Trophoblast cell (in vitro differentiated cells and primary cell): ENCODE data around the gene ACCSL.

ENCODE experiments used
- DNase-seq, 2 donors: peaks; one replicate each; pipeline ENCODE4 v3.0.0-alpha.2; 2016
- H2AFZ ChIP-seq: 2 replicates; pipeline ENCODE4 v1.6.1; 2013; ENCODE audit warnings: low read length, moderate library complexity, mild to moderate bottlenecking; ENCODE audit not compliant: insufficient read depth, poor library complexity
- H2AK5ac ChIP-seq: 2 replicates; pipeline ENCODE4 v1.6.1; 2013; ENCODE audit warnings: mild to moderate bottlenecking, low read length
- H2BK120ac ChIP-seq: 2 replicates; pipeline ENCODE4 v1.6.1; 2013; ENCODE audit warnings: low read length, mild to moderate bottlenecking, moderate library complexity; ENCODE audit not compliant: insufficient read depth, poor library complexity
- H2BK12ac ChIP-seq: 2 replicates; pipeline ENCODE4 v1.6.1; 2013; ENCODE audit warnings: mild to moderate bottlenecking, low read length, moderate library complexity
- H2BK5ac ChIP-seq: 2 replicates; pipeline ENCODE4 v1.6.1; 2013; ENCODE audit warnings: low read length, low read depth, moderate library complexity, mild to moderate bottlenecking; ENCODE audit not compliant: poor library complexity
- H3K14ac ChIP-seq: 2 replicates; pipeline ENCODE4 v1.6.1; 2013; ENCODE audit warnings: mild to moderate bottlenecking, low read length
- H3K18ac ChIP-seq: 2 replicates; pipeline ENCODE4 v1.6.1; 2013; ENCODE audit warnings: mild to moderate bottlenecking, low read length
- H3K23ac ChIP-seq: 2 replicates; pipeline ENCODE4 v1.6.1; 2013; ENCODE audit warnings: low read length
- H3K27ac ChIP-seq: 2 replicates; pipeline ENCODE4 v1.5.1; 2013; ENCODE audit warnings: low read depth, mild to moderate bottlenecking, inconsistent platforms, low read length, moderate library complexity
- H3K27me3 ChIP-seq: 2 replicates; pipeline ENCODE4 v1.6.1; 2013; ENCODE audit warnings: inconsistent platforms, mild to moderate bottlenecking, low read length, moderate library complexity; ENCODE audit not compliant: insufficient read depth
- H3K36me3 ChIP-seq, 2 experiments: 1 replicate in 1 of 2; 2 replicates in 1 of 2; pipeline ENCODE4 v1.6.1; 2013; ENCODE audit warnings: low read length in 2 of 2, mild to moderate bottlenecking in 2 of 2, moderate library complexity in 1 of 2; ENCODE audit not compliant: insufficient read depth in 2 of 2, control insufficient read depth in 1 of 2
- H3K4ac ChIP-seq: 2 replicates; pipeline ENCODE4 v1.6.1; 2013; ENCODE audit warnings: low read depth, mild to moderate bottlenecking, low read length, moderate library complexity
- H3K4me1 ChIP-seq, 2 experiments: 1 replicate in 1 of 2; 2 replicates in 1 of 2; pipeline ENCODE4 v1.6.1; 2013; ENCODE audit warnings: low read length in 2 of 2, mild to moderate bottlenecking in 2 of 2, moderate library complexity in 1 of 2; ENCODE audit not compliant: insufficient read depth in 2 of 2, control insufficient read depth in 1 of 2
- H3K4me2 ChIP-seq: 2 replicates; pipeline ENCODE4 v1.6.1; 2013; ENCODE audit warnings: inconsistent platforms, mild to moderate bottlenecking, low read length, moderate library complexity
- H3K4me3 ChIP-seq: 2 replicates; pipeline ENCODE4 v1.5.1; 2013; ENCODE audit warnings: mild to moderate bottlenecking, low read depth, low read length, inconsistent platforms
- H3K79me1 ChIP-seq: one replicate; pipeline ENCODE4 v1.6.1; 2013; ENCODE audit warnings: low read length
- H3K79me2 ChIP-seq: 2 replicates; pipeline ENCODE4 v1.6.1; 2013; ENCODE audit warnings: low read length, mild to moderate bottlenecking; ENCODE audit not compliant: control insufficient read depth, insufficient read depth, poor library complexity
- H3K9ac ChIP-seq: 2 replicates; pipeline ENCODE4 v1.6.1; 2013; ENCODE audit warnings: mild to moderate bottlenecking, low read length
- H3K9me3 ChIP-seq: 2 replicates; pipeline ENCODE4 v1.6.1; 2013; ENCODE audit warnings: low read depth, mild to moderate bottlenecking, control low read depth, inconsistent platforms, low read length; ENCODE audit not compliant: insufficient read depth
- H4K12ac ChIP-seq: 2 replicates; pipeline ENCODE4 v1.6.1; 2013; ENCODE audit warnings: low read depth, mild to moderate bottlenecking, low read length, moderate library complexity
- H4K8ac ChIP-seq: 2 replicates; pipeline ENCODE4 v1.6.1; 2013; ENCODE audit warnings: low read depth, mild to moderate bottlenecking, low read length, moderate library complexity
- H4K91ac ChIP-seq: one replicate; pipeline ENCODE4 v1.6.1; 2013; ENCODE audit warnings: low read depth, mild to moderate bottlenecking, low read length, moderate library complexity
- WGBS: extraction: QIAGEN DNeasy Blood & Tissue Kit; methylation state at CpG from one replicate; pipeline ENCODE4 v1.1.7; 2013; ENCODE audit warnings: missing lambda C conversion rate; ENCODE audit not compliant: insufficient read length, insufficient coverage; ENCODE audit errors: extremely low coverage; 5-methylcytosine and 5-hydroxymethylcytosine counted together

ACCSL gene

DNA sequence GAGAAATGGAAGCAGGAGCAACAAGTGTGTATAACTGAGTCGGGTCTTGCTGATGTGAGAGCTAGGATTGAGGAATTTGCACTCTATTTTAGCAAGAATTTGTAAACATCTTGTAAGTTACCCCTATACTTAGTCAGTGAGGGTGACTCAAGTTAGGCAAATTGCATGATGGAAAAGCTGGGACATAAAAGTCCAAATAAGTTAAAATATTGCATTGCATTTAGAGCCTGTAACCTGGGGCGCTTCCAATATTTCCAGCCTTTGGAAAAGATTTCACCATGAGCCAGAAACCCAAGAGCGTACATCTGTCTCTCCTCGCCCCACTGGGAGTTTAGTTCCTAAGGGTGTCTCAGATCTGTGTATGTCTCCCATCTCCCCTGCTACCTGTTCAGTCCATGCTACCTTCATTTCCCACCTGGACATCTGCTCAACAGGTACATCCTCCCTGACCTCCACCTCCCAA, 37.0 kb upstream of the ACCSL start:
- H3K36me3 ChIP-seq: no peaks in the 10 kb centered on the region
- H3K4me3 ChIP-seq: no peak overlapping the region
- whole genome bisulfite sequencing: no CpG with 5 or more reads among the region's 4 CpGs
- H3K79me2 ChIP-seq: no peaks in the 10 kb centered on the region
- no peak overlapping the region for H2AFZ ChIP-seq
- H3K79me1 ChIP-seq: peaks cover 4% of the 10 kb centered on the region
- no peak overlapping the region for H3K4me2 ChIP-seq
- peak in 1 of 2 donors; percentile 22 for DNase-seq
- H4K12ac ChIP-seq: no peak overlapping the region
- H3K14ac ChIP-seq: no peak overlapping the region
- no peak overlapping the region for H3K23ac ChIP-seq
- H3K18ac ChIP-seq: no peak overlapping the region
- H3K4ac ChIP-seq: no peak overlapping the region
- no peak overlapping the region for H4K8ac ChIP-seq
- no peak overlapping the region for H3K9ac ChIP-seq
- no peak overlapping the region for H2BK120ac ChIP-seq
- H3K27ac ChIP-seq: no peak overlapping the region
- no peak overlapping the region for H2BK5ac ChIP-seq
- H3K9me3 ChIP-seq: no peaks in the 10 kb centered on the region
- peaks cover 15 to 16% of the 10 kb centered on the region in 2 experiments for H3K4me1 ChIP-seq
- no peak overlapping the region for H2AK5ac ChIP-seq
- no peak overlapping the region for H2BK12ac ChIP-seq
- H4K91ac ChIP-seq: no peak overlapping the region
- H3K27me3 ChIP-seq: no peaks in the 10 kb centered on the region

- Histone ChIP-seq H3K4me3 (no peak overlapping the region), H4K12ac (no peak overlapping the region), H3K18ac (no peak overlapping the region), H2BK120ac (no peak overlapping the region), H3K14ac (no peak overlapping the region), H3K36me3 (no peaks in the 10 kb centered on the region), H3K4ac (no peak overlapping the region), H2AFZ (no peak overlapping the region), H2BK12ac (no peak overlapping the region), H3K79me1 (peaks cover 4% of the 10 kb centered on the region), H3K9me3 (no peaks in the 10 kb centered on the region), H3K9ac (no peak overlapping the region), H3K23ac (no peak overlapping the region), H3K27me3 (no peaks in the 10 kb centered on the region), H2BK5ac (no peak overlapping the region), H3K4me2 (no peak overlapping the region), H3K27ac (no peak overlapping the region), H2AK5ac (no peak overlapping the region), H3K79me2 (no peaks in the 10 kb centered on the region), H3K4me1 (peaks cover 15% of the 10 kb centered on the region in 2 experiments), H4K91ac (no peak overlapping the region), H4K8ac (no peak overlapping the region)
- DNase-seq: peak in 1 of 2 donors; percentile 13
- WGBS: no CpG with 5 or more reads among the region's 1 CpG
Observed at GRCh38 chr11:44011797-44012196, 36.0 kb upstream of the ACCSL start.

GRCh38 chr11:44014968-44015623, 32.7 kb upstream of the ACCSL start:
- no peak overlapping the region for H4K8ac ChIP-seq
- no peak overlapping the region for H2BK120ac ChIP-seq
- no peaks in the 10 kb centered on the region for H3K79me1 ChIP-seq
- H2AK5ac ChIP-seq: no peak overlapping the region
- no peak overlapping the region for H3K4me3 ChIP-seq
- no peaks in the 10 kb centered on the region for H3K9me3 ChIP-seq
- no peak overlapping the region for H2AFZ ChIP-seq
- no peaks in the 10 kb centered on the region for H3K4me1 ChIP-seq
- no peak overlapping the region for H3K18ac ChIP-seq
- no CpG with 5 or more reads among the region's 8 CpGs for WGBS
- no peaks in the 10 kb centered on the region for H3K36me3 ChIP-seq
- no peak overlapping the region for H4K12ac ChIP-seq
- no peak overlapping the region for H3K27ac ChIP-seq
- H3K79me2 ChIP-seq: no peaks in the 10 kb centered on the region
- H3K14ac ChIP-seq: no peak overlapping the region
- H3K4me2 ChIP-seq: no peak overlapping the region
- DNase-seq: no peak
- H3K9ac ChIP-seq: no peak overlapping the region
- H3K4ac ChIP-seq: no peak overlapping the region
- H3K27me3 ChIP-seq: no peaks in the 10 kb centered on the region
- H3K23ac ChIP-seq: no peak overlapping the region
- H2BK12ac ChIP-seq: no peak overlapping the region
- no peak overlapping the region for H2BK5ac ChIP-seq
- no peak overlapping the region for H4K91ac ChIP-seq

DNA sequence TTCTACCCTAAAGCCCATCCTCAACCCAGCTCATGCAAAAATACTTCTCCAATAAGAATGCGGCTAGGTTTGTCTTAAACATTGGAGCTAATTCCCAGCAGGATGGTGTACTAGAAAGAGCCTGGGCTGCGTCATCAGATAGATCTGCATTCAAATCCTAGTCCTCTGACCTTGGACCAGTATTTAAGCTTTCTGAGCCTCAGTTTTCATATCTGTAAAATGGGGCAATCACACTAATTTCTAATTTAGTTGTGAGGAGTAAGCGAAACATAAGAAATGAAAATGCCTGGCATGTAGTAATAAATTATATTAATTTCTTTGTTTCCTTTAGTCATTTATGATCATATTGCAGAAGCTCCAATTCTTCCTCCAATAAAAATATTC, 32.2 kb upstream of the ACCSL start:
- H3K4ac ChIP-seq: no peak overlapping the region
- no peaks in the 10 kb centered on the region for H3K36me3 ChIP-seq
- no peak overlapping the region for H2BK12ac ChIP-seq
- DNase-seq: no peak
- no peak overlapping the region for H3K18ac ChIP-seq
- no peak overlapping the region for H3K23ac ChIP-seq
- H2AK5ac ChIP-seq: no peak overlapping the region
- no peaks in the 10 kb centered on the region for H3K27me3 ChIP-seq
- no peak overlapping the region for H4K91ac ChIP-seq
- H3K4me3 ChIP-seq: no peak overlapping the region
- no peak overlapping the region for H2AFZ ChIP-seq
- WGBS: no CpG with 5 or more reads among the region's 3 CpGs
- H3K4me2 ChIP-seq: no peak overlapping the region
- no peak overlapping the region for H4K12ac ChIP-seq
- H2BK120ac ChIP-seq: no peak overlapping the region
- no peak overlapping the region for H3K27ac ChIP-seq
- H3K9me3 ChIP-seq: no peaks in the 10 kb centered on the region
- H3K79me2 ChIP-seq: no peaks in the 10 kb centered on the region
- H4K8ac ChIP-seq: no peak overlapping the region
- H2BK5ac ChIP-seq: no peak overlapping the region
- H3K9ac ChIP-seq: no peak overlapping the region
- no peaks in the 10 kb centered on the region for H3K4me1 ChIP-seq
- H3K79me1 ChIP-seq: no peaks in the 10 kb centered on the region
- no peak overlapping the region for H3K14ac ChIP-seq
